H1 (cell line): ENCODE measurements around the gene NDRG4.

ENCODE experiments used
- EP300 ChIP-seq, 2 experiments: IDR thresholded peaks; 1 replicate in 1 of 2; 2 replicates in 1 of 2; pipeline ENCODE4 v1.6.1; 2011 to 2012; ENCODE audit warnings: low read depth in 2 of 2, low read length in 2 of 2, mild to moderate bottlenecking in 2 of 2, borderline replicate concordance in 1 of 2, inconsistent platforms in 1 of 2, moderate library complexity in 1 of 2
- EZH2 ChIP-seq: fragments of 200-600 bp; sonication (generic); IDR thresholded peaks from 2 replicates; pipeline ENCODE4 v1.7.1; 2012; ENCODE audit warnings: low read depth, mild to moderate bottlenecking, moderate library complexity, low read length, inconsistent platforms; ENCODE audit not compliant: severe bottlenecking
- POLR2AphosphoS5 ChIP-seq: IDR thresholded peaks from 2 replicates; pipeline ENCODE4 v1.6.1; 2011; ENCODE audit warnings: low read depth, low read length
- RAD21 ChIP-seq, 2 experiments: IDR thresholded peaks in 1 of 2; conservative IDR thresholded peaks in 1 of 2; 2 replicates each; pipeline ENCODE4 v1.6.1; 2011; ENCODE audit warnings: low read depth in 2 of 2, low read length in 2 of 2, improper control_type of control experiment in 1 of 2, inconsistent platforms in 1 of 2, mild to moderate bottlenecking in 1 of 2, moderate library complexity in 1 of 2
- TF ChIP-seq, protein P1 (sequence below), 3 experiments: IDR thresholded peaks; 1 replicate in 2 of 3; 2 replicates in 1 of 3; pipeline versions ENCODE4 v1.5.1 to v1.6.1; 2011; ENCODE audit warnings: low read length in 3 of 3, mild to moderate bottlenecking in 3 of 3, inconsistent platforms in 2 of 3, low read depth in 1 of 3, moderate library complexity in 1 of 3; ENCODE audit not compliant: insufficient read depth in 1 of 3; ENCODE audit errors: control extremely low read depth in 1 of 3
- TF ChIP-seq, protein P2 (sequence below): IDR thresholded peaks from 2 replicates; pipeline ENCODE4 v1.6.1; 2011; ENCODE audit warnings: low read depth, mild to moderate bottlenecking, low read length; ENCODE audit not compliant: insufficient read depth

DNA sequence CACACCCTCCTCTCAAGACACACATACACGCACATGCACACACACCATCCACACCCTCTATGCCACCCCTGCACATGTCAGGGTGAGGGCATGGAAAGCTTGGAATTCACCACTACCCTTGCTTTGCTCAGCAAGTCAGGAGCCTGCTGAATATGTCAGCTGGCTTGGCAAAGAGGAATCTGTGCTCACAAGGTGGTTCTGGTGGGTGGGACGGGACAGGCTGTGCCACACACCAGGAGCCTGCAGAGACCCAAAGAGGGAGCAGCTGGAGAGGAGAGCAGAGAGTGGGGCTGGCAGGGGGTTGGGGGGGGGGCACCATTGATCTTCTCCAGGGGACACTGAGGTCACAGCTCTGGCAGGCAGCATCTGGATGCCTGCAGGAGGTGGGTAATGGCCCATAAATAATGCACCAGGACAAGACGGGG, 48.7 kb upstream of the NDRG4 start:
- TF ChIP-seq, protein P1, sequence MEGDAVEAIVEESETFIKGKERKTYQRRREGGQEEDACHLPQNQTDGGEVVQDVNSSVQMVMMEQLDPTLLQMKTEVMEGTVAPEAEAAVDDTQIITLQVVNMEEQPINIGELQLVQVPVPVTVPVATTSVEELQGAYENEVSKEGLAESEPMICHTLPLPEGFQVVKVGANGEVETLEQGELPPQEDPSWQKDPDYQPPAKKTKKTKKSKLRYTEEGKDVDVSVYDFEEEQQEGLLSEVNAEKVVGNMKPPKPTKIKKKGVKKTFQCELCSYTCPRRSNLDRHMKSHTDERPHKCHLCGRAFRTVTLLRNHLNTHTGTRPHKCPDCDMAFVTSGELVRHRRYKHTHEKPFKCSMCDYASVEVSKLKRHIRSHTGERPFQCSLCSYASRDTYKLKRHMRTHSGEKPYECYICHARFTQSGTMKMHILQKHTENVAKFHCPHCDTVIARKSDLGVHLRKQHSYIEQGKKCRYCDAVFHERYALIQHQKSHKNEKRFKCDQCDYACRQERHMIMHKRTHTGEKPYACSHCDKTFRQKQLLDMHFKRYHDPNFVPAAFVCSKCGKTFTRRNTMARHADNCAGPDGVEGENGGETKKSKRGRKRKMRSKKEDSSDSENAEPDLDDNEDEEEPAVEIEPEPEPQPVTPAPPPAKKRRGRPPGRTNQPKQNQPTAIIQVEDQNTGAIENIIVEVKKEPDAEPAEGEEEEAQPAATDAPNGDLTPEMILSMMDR (IDR thresholded peaks at IDR 0.05; ENCODE audit: control extremely low read depth in 1 of 3, insufficient read depth in 1 of 3, low read depth in 1 of 3, low read length in 3 of 3) = no peak
- no peak for TF ChIP-seq POLR2AphosphoS5
- TF ChIP-seq EP300 (IDR thresholded peaks at IDR 0.05; ENCODE audit: borderline replicate concordance in 1 of 2, low read depth in 2 of 2, low read length in 2 of 2) = no peak
- no peak for TF ChIP-seq EZH2
- no peak for TF ChIP-seq RAD21 (IDR thresholded peaks at IDR 0.05 in 1 of 2, conservative IDR thresholded peaks at IDR 0.05 in 1 of 2; ENCODE audit: low read depth in 2 of 2, low read length in 2 of 2)
- TF ChIP-seq, protein P2, sequence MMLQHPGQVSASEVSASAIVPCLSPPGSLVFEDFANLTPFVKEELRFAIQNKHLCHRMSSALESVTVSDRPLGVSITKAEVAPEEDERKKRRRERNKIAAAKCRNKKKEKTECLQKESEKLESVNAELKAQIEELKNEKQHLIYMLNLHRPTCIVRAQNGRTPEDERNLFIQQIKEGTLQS = no peak
